ENCODE data around the gene STAT5A.

- TF ChIP-seq CREM (CRISPR knock-in tag; IDR thresholded peaks at IDR 0.05) (no peak), ZNF263 (CRISPR knock-in tag; IDR thresholded peaks at IDR 0.05; ENCODE audit: low read depth) (no peak), ZNF416 (CRISPR knock-in tag; IDR thresholded peaks at IDR 0.05) (no peak), NFE2L1 (CRISPR knock-in tag; IDR thresholded peaks at IDR 0.05) (no peak)
- TF ChIP-seq, protein P1, sequence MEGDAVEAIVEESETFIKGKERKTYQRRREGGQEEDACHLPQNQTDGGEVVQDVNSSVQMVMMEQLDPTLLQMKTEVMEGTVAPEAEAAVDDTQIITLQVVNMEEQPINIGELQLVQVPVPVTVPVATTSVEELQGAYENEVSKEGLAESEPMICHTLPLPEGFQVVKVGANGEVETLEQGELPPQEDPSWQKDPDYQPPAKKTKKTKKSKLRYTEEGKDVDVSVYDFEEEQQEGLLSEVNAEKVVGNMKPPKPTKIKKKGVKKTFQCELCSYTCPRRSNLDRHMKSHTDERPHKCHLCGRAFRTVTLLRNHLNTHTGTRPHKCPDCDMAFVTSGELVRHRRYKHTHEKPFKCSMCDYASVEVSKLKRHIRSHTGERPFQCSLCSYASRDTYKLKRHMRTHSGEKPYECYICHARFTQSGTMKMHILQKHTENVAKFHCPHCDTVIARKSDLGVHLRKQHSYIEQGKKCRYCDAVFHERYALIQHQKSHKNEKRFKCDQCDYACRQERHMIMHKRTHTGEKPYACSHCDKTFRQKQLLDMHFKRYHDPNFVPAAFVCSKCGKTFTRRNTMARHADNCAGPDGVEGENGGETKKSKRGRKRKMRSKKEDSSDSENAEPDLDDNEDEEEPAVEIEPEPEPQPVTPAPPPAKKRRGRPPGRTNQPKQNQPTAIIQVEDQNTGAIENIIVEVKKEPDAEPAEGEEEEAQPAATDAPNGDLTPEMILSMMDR (IDR thresholded peaks at IDR 0.05): no peak
- TF ChIP-seq, protein P2, sequence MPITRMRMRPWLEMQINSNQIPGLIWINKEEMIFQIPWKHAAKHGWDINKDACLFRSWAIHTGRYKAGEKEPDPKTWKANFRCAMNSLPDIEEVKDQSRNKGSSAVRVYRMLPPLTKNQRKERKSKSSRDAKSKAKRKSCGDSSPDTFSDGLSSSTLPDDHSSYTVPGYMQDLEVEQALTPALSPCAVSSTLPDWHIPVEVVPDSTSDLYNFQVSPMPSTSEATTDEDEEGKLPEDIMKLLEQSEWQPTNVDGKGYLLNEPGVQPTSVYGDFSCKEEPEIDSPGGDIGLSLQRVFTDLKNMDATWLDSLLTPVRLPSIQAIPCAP (CRISPR knock-in tag; IDR thresholded peaks at IDR 0.05): no peak
- TF ChIP-seq, protein P3, sequence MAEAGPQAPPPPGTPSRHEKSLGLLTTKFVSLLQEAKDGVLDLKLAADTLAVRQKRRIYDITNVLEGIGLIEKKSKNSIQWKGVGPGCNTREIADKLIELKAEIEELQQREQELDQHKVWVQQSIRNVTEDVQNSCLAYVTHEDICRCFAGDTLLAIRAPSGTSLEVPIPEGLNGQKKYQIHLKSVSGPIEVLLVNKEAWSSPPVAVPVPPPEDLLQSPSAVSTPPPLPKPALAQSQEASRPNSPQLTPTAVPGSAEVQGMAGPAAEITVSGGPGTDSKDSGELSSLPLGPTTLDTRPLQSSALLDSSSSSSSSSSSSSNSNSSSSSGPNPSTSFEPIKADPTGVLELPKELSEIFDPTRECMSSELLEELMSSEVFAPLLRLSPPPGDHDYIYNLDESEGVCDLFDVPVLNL (CRISPR knock-in tag; IDR thresholded peaks at IDR 0.05; ENCODE audit: borderline replicate concordance, low read depth): no peak
- TF ChIP-seq, protein P4, sequence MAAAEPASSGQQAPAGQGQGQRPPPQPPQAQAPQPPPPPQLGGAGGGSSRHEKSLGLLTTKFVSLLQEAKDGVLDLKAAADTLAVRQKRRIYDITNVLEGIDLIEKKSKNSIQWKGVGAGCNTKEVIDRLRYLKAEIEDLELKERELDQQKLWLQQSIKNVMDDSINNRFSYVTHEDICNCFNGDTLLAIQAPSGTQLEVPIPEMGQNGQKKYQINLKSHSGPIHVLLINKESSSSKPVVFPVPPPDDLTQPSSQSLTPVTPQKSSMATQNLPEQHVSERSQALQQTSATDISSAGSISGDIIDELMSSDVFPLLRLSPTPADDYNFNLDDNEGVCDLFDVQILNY (CRISPR knock-in tag; IDR thresholded peaks at IDR 0.05): no peak
- TF ChIP-seq, protein P5, sequence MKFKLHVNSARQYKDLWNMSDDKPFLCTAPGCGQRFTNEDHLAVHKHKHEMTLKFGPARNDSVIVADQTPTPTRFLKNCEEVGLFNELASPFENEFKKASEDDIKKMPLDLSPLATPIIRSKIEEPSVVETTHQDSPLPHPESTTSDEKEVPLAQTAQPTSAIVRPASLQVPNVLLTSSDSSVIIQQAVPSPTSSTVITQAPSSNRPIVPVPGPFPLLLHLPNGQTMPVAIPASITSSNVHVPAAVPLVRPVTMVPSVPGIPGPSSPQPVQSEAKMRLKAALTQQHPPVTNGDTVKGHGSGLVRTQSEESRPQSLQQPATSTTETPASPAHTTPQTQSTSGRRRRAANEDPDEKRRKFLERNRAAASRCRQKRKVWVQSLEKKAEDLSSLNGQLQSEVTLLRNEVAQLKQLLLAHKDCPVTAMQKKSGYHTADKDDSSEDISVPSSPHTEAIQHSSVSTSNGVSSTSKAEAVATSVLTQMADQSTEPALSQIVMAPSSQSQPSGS (CRISPR knock-in tag; IDR thresholded peaks at IDR 0.05; ENCODE audit: borderline replicate concordance, low read depth): no peak
These were observed 23.1 kb downstream of the STAT5A start for GRCh38 chr17:42311240-42312034.

All from WTC11 (cell line).